ENCODE measurements around the gene FRMD4B. TPM values are rescaled to one million over a fixed set of nuclear protein-coding genes. Genes with fewer than 3 reads are reported as not detected.

Gene FRMD4B
- total and polyA plus RNA-seq, 2 donors (not counting 3 experiments of a cell fraction or from before 2014, with no cell fraction given): 66.4 to 89.7 TPM

GRCh38 chr3:69413551-69414207, 27.8 kb upstream of the FRMD4B start:
- ChIA-PET CTCF (no interaction called here), POLR2A (no interaction called here)
- FAIRE-seq: no peak
- Histone ChIP-seq H3K27me3 (ENCODE audit: control insufficient read depth in 2 of 2, insufficient read depth in 2 of 2, low read length in 2 of 2) (no peaks in the 10 kb centered on the region), H3K4me1 (ENCODE audit: control insufficient read depth, extremely low read depth, insufficient read depth, low read length) (peaks cover 27% of the 10 kb centered on the region), H3K27ac (ENCODE audit: insufficient read depth, low read depth, low read length) (no peak overlapping the region), H2AFZ (ENCODE audit: low read depth, low read length) (no peak overlapping the region), H3K9ac (replicated peaks; ENCODE audit: extremely low read depth, insufficient read depth, low read length) (no peak overlapping the region), H3K79me2 (ENCODE audit: control insufficient read depth, insufficient read depth, low read length) (no peaks in the 10 kb centered on the region), H3K4me3 (replicated peaks in 1 of 3; ENCODE audit: insufficient read depth in 1 of 3, low read depth in 1 of 3, low read length in 3 of 3) (no peak overlapping the region), H4K20me1 (replicated peaks; ENCODE audit: control insufficient read depth, extremely low read depth, insufficient read depth, low read length) (no peaks in the 10 kb centered on the region), H3K4me2 (ENCODE audit: insufficient read depth, low read length) (no peak overlapping the region), H3K36me3 (ENCODE audit: control insufficient read depth in 2 of 2, extremely low read depth in 1 of 2, insufficient read depth in 2 of 2, low read length in 2 of 2) (no peaks in the 10 kb centered on the region), H3K9me1 (replicated peaks; ENCODE audit: control insufficient read depth, extremely low read depth, insufficient read depth, low read length) (no peaks in the 10 kb centered on the region), H3K9me3 (replicated peaks; ENCODE audit: control insufficient read depth, insufficient read depth, low read length) (no peaks in the 10 kb centered on the region)
- intact Hi-C loops (cut with micrococcal nuclease): loop anchor here (5.0 kb wide), 1 partner anchor 171 kb away; no protein-coding TSS in a partner anchor
- no peak for DNase-seq (ENCODE audit: low read depth, low spot score)
- TF ChIP-seq POLR2AphosphoS5 (IDR thresholded peaks at IDR 0.05; ENCODE audit: insufficient read depth, low read depth, low read length) (no peak), MAX (IDR thresholded peaks at IDR 0.05; ENCODE audit: insufficient read depth, insufficient read length) (no peak), GATA2 (IDR thresholded peaks at IDR 0.05; ENCODE audit: insufficient read depth, insufficient read length, low read depth, low read length) (no peak), FOS (IDR thresholded peaks at IDR 0.05; ENCODE audit: borderline replicate concordance, insufficient read depth, low read length) (no peak), MYC (IDR thresholded peaks at IDR 0.05; ENCODE audit: low read depth, low read length) (no peak), CTCF (IDR thresholded peaks at IDR 0.05; ENCODE audit: extremely low read depth in 1 of 2, insufficient read depth in 1 of 2, low read depth in 1 of 2, low read length in 2 of 2) (no peak), JUN (IDR thresholded peaks at IDR 0.05; ENCODE audit: borderline replicate concordance, insufficient read depth, insufficient read length, low read depth) (no peak), EZH2 (IDR thresholded peaks at IDR 0.05; ENCODE audit: borderline replicate concordance, low read depth, low read length, severe bottlenecking) (no peak), POLR2A (IDR thresholded peaks at IDR 0.05; ENCODE audit: low read depth, low read length) (no peak)
- dilution Hi-C loops (cut with MboI; ENCODE audit: extremely low pct_ligation_motif_present, low sequenced_read_pairs): loop anchor here (25.0 kb wide), 1 partner anchor 251 kb away; no protein-coding TSS in a partner anchor
- no TSS peak for BruUV-seq (replicated peaks)

Measured in endothelial cell of umbilical vein (primary cell).